ENCODE data around the gene TMPRSS11B. TPM values are rescaled to one million over a fixed set of nuclear protein-coding genes. Genes with fewer than 3 reads are reported as not detected.

Gene TMPRSS11B
- total and polyA plus RNA-seq, 3 experiments from 2014 or later: not detected

DNA sequence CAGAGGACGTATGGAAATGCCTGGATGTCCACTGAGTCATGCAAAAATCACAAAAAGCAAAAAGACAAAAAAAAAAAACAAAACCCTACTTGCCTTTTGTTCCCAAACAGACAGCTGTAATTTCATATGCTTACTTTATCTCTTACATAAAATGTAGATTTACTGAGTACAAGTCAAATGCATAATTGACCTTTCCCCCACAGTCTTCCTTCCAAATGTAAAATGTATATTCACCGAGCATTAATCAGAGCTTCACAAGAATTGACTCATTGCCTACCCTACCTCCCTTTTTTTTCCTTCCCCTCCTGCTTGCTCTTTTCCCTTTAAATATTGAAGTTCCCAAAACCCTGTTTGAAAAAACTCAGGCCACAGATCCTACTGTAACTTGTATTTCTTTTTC is 32.5 kb upstream of the TMPRSS11B start:
- Histone ChIP-seq H3K4me3 (ENCODE audit: low read length) (no peak overlapping the region), H3K27ac (ENCODE audit: low read depth, low read length) (no peak overlapping the region), H3K27me3 (ENCODE audit: insufficient read depth, low read length, poor library complexity, severe bottlenecking) (no peaks in the 10 kb centered on the region), H3K4me1 (ENCODE audit: insufficient read depth, low read length) (no peaks in the 10 kb centered on the region), H3K36me3 (ENCODE audit: insufficient read depth, low read length) (no peaks in the 10 kb centered on the region), H3K9me3 (ENCODE audit: low read length) (no peaks in the 10 kb centered on the region)
- ChIA-PET CTCF (no interaction called here), POLR2A (no interaction called here)
- Mint-ChIP-seq H3K9me3 (no peaks in the 10 kb centered on the region), H3K27ac (no peak overlapping the region), H3K27me3 (peaks cover 2 to 12% of the 10 kb centered on the region in 2 donors), H3K4me3 (no peak overlapping the region), H3K4me1 (no peaks in the 10 kb centered on the region), H3K36me3 (no peaks in the 10 kb centered on the region)
- no peak for DNase-seq

DNA sequence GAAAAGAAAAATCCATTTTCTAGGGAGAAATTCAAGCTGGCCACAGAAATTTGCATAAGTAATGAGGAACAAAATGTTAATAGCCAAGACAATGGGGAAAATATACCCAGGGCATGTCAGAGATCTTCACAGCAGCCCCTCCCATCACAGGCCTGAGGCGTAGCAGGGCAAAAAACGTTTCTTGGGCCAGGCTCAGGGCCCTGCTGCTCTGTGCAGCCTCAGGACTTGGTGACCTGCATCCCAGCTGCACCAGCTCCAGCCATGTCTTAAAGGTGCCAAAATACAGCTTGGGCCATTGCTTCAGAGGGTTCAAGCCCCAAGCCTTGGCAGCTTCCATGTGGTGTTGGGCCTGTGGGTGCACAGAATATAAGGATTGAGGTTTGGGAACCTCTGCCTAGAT is 32.1 kb upstream of the TMPRSS11B start:
- no peaks in the 10 kb centered on the region for H3K36me3 Mint-ChIP-seq
- no peaks in the 10 kb centered on the region for H3K4me1 Mint-ChIP-seq
- peaks cover 2 to 15% of the 10 kb centered on the region in 2 donors for H3K27me3 Mint-ChIP-seq
- no peak overlapping the region for H3K27ac Mint-ChIP-seq
- H3K36me3 ChIP-seq (ENCODE audit: insufficient read depth, low read length): no peaks in the 10 kb centered on the region
- no peak for DNase-seq
- H3K27me3 ChIP-seq (ENCODE audit: insufficient read depth, low read length, poor library complexity, severe bottlenecking): no peaks in the 10 kb centered on the region
- POLR2A ChIA-PET: no interaction called here
- no peaks in the 10 kb centered on the region for H3K9me3 Mint-ChIP-seq
- H3K4me3 Mint-ChIP-seq: no peak overlapping the region
- H3K4me1 ChIP-seq (ENCODE audit: insufficient read depth, low read length): no peaks in the 10 kb centered on the region
- H3K4me3 ChIP-seq (ENCODE audit: low read length): no peak overlapping the region
- CTCF ChIA-PET: no interaction called here
- no peaks in the 10 kb centered on the region for H3K9me3 ChIP-seq (ENCODE audit: low read length)
- no peak overlapping the region for H3K27ac ChIP-seq (ENCODE audit: low read depth, low read length)

DNA sequence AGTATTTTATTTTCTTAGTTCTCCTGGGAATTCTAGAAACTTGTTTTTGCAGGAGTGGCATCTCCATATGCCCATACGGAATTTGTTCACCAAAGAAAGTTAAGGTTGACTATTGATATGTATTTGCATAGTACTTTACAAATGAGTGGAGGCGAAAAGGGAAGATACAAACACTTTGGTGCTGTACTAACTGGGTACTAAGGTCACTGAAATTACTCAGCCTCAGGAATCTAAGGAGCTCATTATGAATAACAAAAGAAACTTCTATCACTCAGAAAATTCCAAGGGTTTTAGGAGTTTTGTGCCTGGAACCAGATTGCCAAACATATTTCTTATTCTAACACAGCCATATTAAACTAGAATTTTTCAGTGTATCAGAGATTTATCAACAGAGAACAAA is 27.4 kb upstream of the TMPRSS11B start:
- Mint-ChIP-seq H3K9me3 (no peaks in the 10 kb centered on the region), H3K36me3 (no peaks in the 10 kb centered on the region), H3K27me3 (peaks cover 7 to 20% of the 10 kb centered on the region in 2 donors), H3K27ac (no peak overlapping the region), H3K4me3 (no peak overlapping the region), H3K4me1 (peaks cover 0 to 4% (median 0%) of the 10 kb centered on the region in 3 donors)
- CTCF ChIA-PET: interaction anchor here (0.9 to 2.5 kb wide), 2 partner anchors 13 to 103 kb away, joined by 3 to 21 read pairs; no protein-coding TSS in a partner anchor
- Histone ChIP-seq H3K4me1 (ENCODE audit: insufficient read depth, low read length) (no peaks in the 10 kb centered on the region), H3K9me3 (ENCODE audit: low read length) (no peaks in the 10 kb centered on the region), H3K4me3 (ENCODE audit: low read length) (no peak overlapping the region), H3K27ac (ENCODE audit: low read depth, low read length) (no peak overlapping the region), H3K27me3 (ENCODE audit: insufficient read depth, low read length, poor library complexity, severe bottlenecking) (no peaks in the 10 kb centered on the region), H3K36me3 (ENCODE audit: insufficient read depth, low read length) (no peaks in the 10 kb centered on the region)
- POLR2A ChIA-PET: no interaction called here
- no peak for DNase-seq

DNA sequence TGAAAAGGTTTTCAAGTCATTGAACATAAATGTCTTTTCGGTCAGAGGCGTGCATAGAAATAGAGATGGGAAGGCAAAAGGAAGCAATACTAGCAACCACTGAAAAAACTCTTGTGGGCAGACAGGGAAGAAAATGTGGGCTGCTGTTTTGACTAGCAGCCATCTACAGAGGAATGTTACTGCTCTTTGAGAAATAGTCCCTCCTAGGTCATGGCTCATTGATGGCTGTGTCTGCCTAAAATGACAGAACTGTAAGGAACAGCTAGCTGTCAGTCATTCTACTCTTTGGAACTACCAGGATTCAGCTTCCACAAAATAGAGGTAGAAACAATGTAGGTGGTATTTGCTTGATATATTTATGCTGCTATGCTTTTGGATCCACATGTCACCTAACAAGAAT is 26.9 kb upstream of the TMPRSS11B start:
- Mint-ChIP-seq H3K27me3 (peaks cover 7 to 18% of the 10 kb centered on the region in 2 donors), H3K4me1 (peaks cover 0 to 4% (median 0%) of the 10 kb centered on the region in 3 donors), H3K9me3 (no peaks in the 10 kb centered on the region), H3K36me3 (no peaks in the 10 kb centered on the region), H3K27ac (no peak overlapping the region), H3K4me3 (peak overlapping the region in 1 of 7 donors; percentile 35)
- Histone ChIP-seq H3K4me3 (ENCODE audit: low read length) (no peak overlapping the region), H3K27ac (ENCODE audit: low read depth, low read length) (no peak overlapping the region), H3K4me1 (ENCODE audit: insufficient read depth, low read length) (no peaks in the 10 kb centered on the region), H3K36me3 (ENCODE audit: insufficient read depth, low read length) (no peaks in the 10 kb centered on the region), H3K9me3 (ENCODE audit: low read length) (no peaks in the 10 kb centered on the region), H3K27me3 (ENCODE audit: insufficient read depth, low read length, poor library complexity, severe bottlenecking) (no peaks in the 10 kb centered on the region)
- ChIA-PET CTCF (interaction anchor here (0.7 to 2.5 kb wide), 4 partner anchors 11 to 1609 kb away, joined by 3 to 21 read pairs (median 4); no protein-coding TSS in a partner anchor), POLR2A (interaction anchor here (0.7 kb wide), 1 partner anchor 723 kb away, joined by 3 read pairs; no protein-coding TSS in a partner anchor)
- DNase-seq: no peak

DNA sequence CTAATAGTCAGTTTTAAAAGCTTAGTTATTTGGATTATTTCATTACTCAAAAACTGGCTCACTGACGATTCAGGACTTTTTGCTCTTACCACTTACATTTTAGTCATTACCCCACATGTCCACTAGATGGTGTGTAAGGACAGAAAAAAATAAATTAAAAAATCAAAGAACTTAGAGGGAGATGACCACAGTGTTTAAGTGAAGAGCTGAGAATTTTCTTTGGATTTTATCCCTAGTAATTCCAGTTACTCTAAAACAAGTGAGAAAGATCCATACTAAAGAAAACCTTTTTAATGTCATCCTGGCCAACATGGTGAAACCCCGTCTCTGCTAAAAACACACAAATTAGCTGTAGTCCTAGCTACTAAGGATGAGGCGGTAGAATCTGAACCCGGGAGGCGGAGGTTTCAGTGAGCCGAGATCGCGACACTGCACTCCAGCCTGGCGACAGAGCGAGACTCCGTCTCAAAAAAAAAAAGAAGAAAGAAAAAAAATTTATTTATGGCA is 26.4 kb upstream of the TMPRSS11B start:
- Histone ChIP-seq H3K4me1 (ENCODE audit: insufficient read depth, low read length) (no peaks in the 10 kb centered on the region), H3K9me3 (ENCODE audit: low read length) (no peaks in the 10 kb centered on the region), H3K27ac (ENCODE audit: low read depth, low read length) (no peak overlapping the region), H3K27me3 (ENCODE audit: insufficient read depth, low read length, poor library complexity, severe bottlenecking) (no peaks in the 10 kb centered on the region), H3K4me3 (ENCODE audit: low read length) (no peak overlapping the region), H3K36me3 (ENCODE audit: insufficient read depth, low read length) (no peaks in the 10 kb centered on the region)
- H3K27ac Mint-ChIP-seq: no peak overlapping the region
- peaks cover 7 to 16% of the 10 kb centered on the region in 2 donors for H3K27me3 Mint-ChIP-seq
- no peaks in the 10 kb centered on the region for H3K9me3 Mint-ChIP-seq
- ChIA-PET CTCF (interaction anchor here (0.7 to 2.5 kb wide), 4 partner anchors 11 to 1609 kb away, joined by 3 to 21 read pairs (median 4); no protein-coding TSS in a partner anchor), POLR2A (interaction anchor here (0.7 kb wide), 1 partner anchor 722 kb away, joined by 3 read pairs; no protein-coding TSS in a partner anchor)
- H3K4me1 Mint-ChIP-seq: peaks cover 0 to 4% (median 0%) of the 10 kb centered on the region in 3 donors
- peak in 2 of 5 donors; percentile 30 to 37 for DNase-seq
- no peaks in the 10 kb centered on the region for H3K36me3 Mint-ChIP-seq
- H3K4me3 Mint-ChIP-seq: peak overlapping the region in 2 of 7 donors; percentile 35 to 47

DNA sequence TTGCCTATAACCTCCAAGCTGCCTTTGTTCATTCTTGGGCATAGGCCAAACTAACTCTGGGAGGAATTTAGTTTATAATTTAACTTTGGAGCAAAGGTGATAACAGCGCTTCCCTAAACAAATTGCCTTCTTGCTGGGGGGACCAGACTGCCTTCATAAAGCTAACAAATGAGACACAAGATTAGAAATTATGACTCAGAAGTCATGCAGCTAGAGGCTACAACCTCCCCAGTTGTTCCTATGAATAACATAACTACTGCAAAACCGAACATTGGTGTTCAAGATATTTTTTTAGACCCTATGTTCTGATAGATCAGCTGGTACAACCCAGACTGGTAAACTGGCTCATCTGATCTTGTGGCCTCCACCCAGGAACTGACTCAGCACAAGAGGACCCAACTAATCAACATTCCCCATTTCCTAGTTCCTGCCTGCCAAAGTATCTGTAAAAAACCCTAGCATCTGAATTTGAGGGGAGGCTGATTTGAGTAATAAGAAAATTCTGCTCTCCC is 22.0 kb upstream of the TMPRSS11B start:
- no peaks in the 10 kb centered on the region for H3K36me3 ChIP-seq (ENCODE audit: insufficient read depth, low read length)
- H3K27ac ChIP-seq (ENCODE audit: low read depth, low read length): no peak overlapping the region
- no peak overlapping the region for H3K27ac Mint-ChIP-seq
- peaks cover 4 to 8% of the 10 kb centered on the region in 2 donors for H3K27me3 Mint-ChIP-seq
- no peaks in the 10 kb centered on the region for H3K27me3 ChIP-seq (ENCODE audit: insufficient read depth, low read length, poor library complexity, severe bottlenecking)
- DNase-seq: no peak
- no peaks in the 10 kb centered on the region for H3K36me3 Mint-ChIP-seq
- H3K4me1 Mint-ChIP-seq: peaks cover 4 to 9% (median 6%) of the 10 kb centered on the region in 3 donors
- ChIA-PET POLR2A (no interaction called here), CTCF (interaction anchor here (1.1 kb wide), 1 partner anchor 109 kb away, joined by 4 read pairs; no protein-coding TSS in a partner anchor)
- no peak overlapping the region for H3K4me3 ChIP-seq (ENCODE audit: low read length)
- no peak overlapping the region for H3K4me3 Mint-ChIP-seq
- no peaks in the 10 kb centered on the region for H3K9me3 ChIP-seq (ENCODE audit: low read length)
- H3K4me1 ChIP-seq (ENCODE audit: insufficient read depth, low read length): no peaks in the 10 kb centered on the region
- H3K9me3 Mint-ChIP-seq: no peaks in the 10 kb centered on the region

DNA sequence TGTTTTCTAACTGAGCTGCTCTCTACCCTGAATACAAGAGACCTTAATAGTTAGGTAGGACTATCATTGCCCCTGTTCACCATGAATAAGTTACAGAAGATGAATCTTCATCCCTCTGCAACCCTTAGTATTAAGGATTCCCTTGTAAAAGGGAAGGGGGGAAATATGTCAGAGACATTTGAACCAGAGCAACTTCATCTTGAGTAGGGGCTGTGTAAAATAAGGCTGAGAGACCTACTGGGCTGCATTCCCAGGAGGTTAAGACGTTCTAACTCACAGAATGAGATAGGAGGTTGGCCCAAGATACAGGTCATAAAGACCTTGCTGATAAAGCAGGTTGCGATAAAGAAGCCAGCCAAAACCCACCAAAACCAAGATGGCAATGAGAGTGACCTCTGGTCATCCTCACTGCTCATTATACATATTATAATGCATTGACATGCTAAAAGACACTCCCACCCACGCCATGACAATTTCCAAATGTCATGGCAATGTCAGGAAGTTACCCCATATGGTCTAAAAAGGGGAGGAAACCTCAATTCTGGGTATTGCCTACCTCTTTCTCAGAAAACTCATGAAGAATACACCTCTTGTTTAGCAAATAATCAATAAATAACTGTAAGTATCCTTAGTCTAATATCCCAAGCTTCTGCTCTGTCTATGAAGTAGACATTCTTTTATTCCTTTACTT is 19.5 kb upstream of the TMPRSS11B start:
- H3K27ac Mint-ChIP-seq: no peak overlapping the region
- POLR2A ChIA-PET: no interaction called here
- CTCF ChIA-PET: no interaction called here
- H3K4me1 Mint-ChIP-seq: peaks cover 0 to 9% (median 6%) of the 10 kb centered on the region in 3 donors
- Histone ChIP-seq H3K9me3 (ENCODE audit: low read length) (no peaks in the 10 kb centered on the region), H3K27me3 (ENCODE audit: insufficient read depth, low read length, poor library complexity, severe bottlenecking) (no peaks in the 10 kb centered on the region), H3K27ac (ENCODE audit: low read depth, low read length) (no peak overlapping the region), H3K4me3 (ENCODE audit: low read length) (no peak overlapping the region), H3K36me3 (ENCODE audit: insufficient read depth, low read length) (no peaks in the 10 kb centered on the region), H3K4me1 (ENCODE audit: insufficient read depth, low read length) (no peaks in the 10 kb centered on the region)
- no peak for DNase-seq
- H3K9me3 Mint-ChIP-seq: no peaks in the 10 kb centered on the region
- H3K27me3 Mint-ChIP-seq: peaks cover 2 to 11% of the 10 kb centered on the region in 2 donors
- no peak overlapping the region for H3K4me3 Mint-ChIP-seq
- H3K36me3 Mint-ChIP-seq: no peaks in the 10 kb centered on the region

DNA sequence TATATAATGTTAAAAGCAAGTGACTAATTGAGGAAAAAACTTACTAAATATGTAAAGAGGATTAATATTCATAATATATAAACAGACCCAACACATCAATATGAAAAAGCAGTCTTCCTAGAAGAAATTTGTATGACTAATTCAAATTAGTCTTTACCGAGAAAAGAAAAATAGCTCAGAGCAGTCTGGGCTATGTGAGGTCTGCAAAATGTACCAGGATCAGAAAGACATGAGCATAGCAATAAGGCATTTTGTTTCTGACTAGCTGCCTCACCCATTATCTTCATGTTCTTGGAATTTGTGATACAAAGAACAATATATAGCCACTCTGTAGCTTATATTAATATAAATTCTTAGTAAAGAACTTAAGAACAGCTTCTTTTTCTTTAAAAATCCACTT is 13.7 kb upstream of the TMPRSS11B start:
- Histone ChIP-seq H3K36me3 (ENCODE audit: insufficient read depth, low read length) (no peaks in the 10 kb centered on the region), H3K4me1 (ENCODE audit: insufficient read depth, low read length) (no peaks in the 10 kb centered on the region), H3K27ac (ENCODE audit: low read depth, low read length) (no peak overlapping the region), H3K9me3 (ENCODE audit: low read length) (no peaks in the 10 kb centered on the region), H3K27me3 (ENCODE audit: insufficient read depth, low read length, poor library complexity, severe bottlenecking) (no peaks in the 10 kb centered on the region), H3K4me3 (ENCODE audit: low read length) (no peak overlapping the region)
- Mint-ChIP-seq H3K9me3 (no peaks in the 10 kb centered on the region), H3K27me3 (peaks cover 0 to 14% of the 10 kb centered on the region in 2 donors), H3K4me1 (no peaks in the 10 kb centered on the region), H3K4me3 (no peak overlapping the region), H3K36me3 (no peaks in the 10 kb centered on the region), H3K27ac (no peak overlapping the region)
- POLR2A ChIA-PET: no interaction called here
- CTCF ChIA-PET: no interaction called here
- DNase-seq: no peak
